H1 (cell line): Measurements from ENCODE around the gene SPTY2D1. TPM values are rescaled to one million over a fixed set of nuclear protein-coding genes. Genes with fewer than 3 reads are reported as not detected.

Experiments used
- CTCF ChIA-PET: fragments of 300-600 bp; sonication (Branson Sonifier 250); formaldehyde crosslinking; loops from one replicate; lab custom pipeline; 2021; ENCODE audit not compliant: partially characterized antibody; lab: Charles Lee
- POLR2A ChIA-PET: fragments of 300-600 bp; sonication (Branson Sonifier 250); formaldehyde crosslinking; loops from one replicate; lab custom pipeline; 2021; ENCODE audit warnings: inconsistent platforms; ENCODE audit not compliant: partially characterized antibody; lab: Charles Lee
- DNase-seq, 2 experiments: peaks; one replicate each; pipeline versions ENCODE4 v3.0.0 to v3.0.0-alpha.2; 2010 to 2022; ENCODE audit warnings: low spot score in 2 of 2, low read depth in 1 of 2, mixed read lengths in 1 of 2
- FAIRE-seq: peaks from 2 replicates; lab custom pipeline; 2011; peaks lifted over from hg19 to GRCh38; lab: Jason Lieb, UNC
- H2AFZ ChIP-seq: 2 replicates; pipeline ENCODE4 v1.8.1; 2012; ENCODE audit warnings: low read length, inconsistent platforms
- H2AK5ac ChIP-seq: 2 replicates; pipeline ENCODE4 v1.6.1; 2013; ENCODE audit warnings: low read depth, low read length
- H2BK120ac ChIP-seq: replicated peaks from 2 replicates; pipeline ENCODE3; 2013; ENCODE audit warnings: low read depth, low read length, inconsistent platforms
- H2BK12ac ChIP-seq: 2 replicates; pipeline ENCODE4 v1.6.1; 2013; ENCODE audit warnings: low read depth, low read length
- H2BK15ac ChIP-seq: 2 replicates; pipeline ENCODE4 v1.6.1; 2013; ENCODE audit warnings: low read length
- H2BK20ac ChIP-seq: 2 replicates; pipeline ENCODE4 v1.6.1; 2013; ENCODE audit warnings: low read length
- H2BK5ac ChIP-seq: 2 replicates; pipeline ENCODE4 v1.6.1; 2013; ENCODE audit warnings: low read depth, low read length
- H3K14ac ChIP-seq: 2 replicates; pipeline ENCODE4 v1.6.1; 2013; ENCODE audit warnings: inconsistent platforms; ENCODE audit not compliant: insufficient read length
- H3K18ac ChIP-seq: 2 replicates; pipeline ENCODE4 v1.6.1; 2013; ENCODE audit warnings: low read length; ENCODE audit errors: extremely low read depth
- H3K23ac ChIP-seq: 2 replicates; pipeline ENCODE4 v1.6.1; 2013; ENCODE audit warnings: inconsistent platforms; ENCODE audit not compliant: insufficient read length
- H3K23me2 ChIP-seq: 2 replicates; pipeline ENCODE4 v1.6.1; 2013; ENCODE audit warnings: low read depth, low read length
- H3K27ac ChIP-seq: 2 replicates; pipeline ENCODE4 v1.6.1; 2011; ENCODE audit warnings: low read depth, low read length, inconsistent platforms
- H3K27me3 ChIP-seq, 4 experiments: replicated peaks in 1 of 4; 1 replicate in 1 of 4; 2 replicates in 3 of 4; pipeline versions ENCODE4 v1.6.1 to v1.8.1; 2011 to 2013; ENCODE audit warnings: low read length in 3 of 4, mild to moderate bottlenecking in 3 of 4, inconsistent platforms in 2 of 4, mixed read lengths in 2 of 4, moderate library complexity in 1 of 4; ENCODE audit not compliant: control insufficient read depth in 3 of 4, insufficient read depth in 3 of 4; ENCODE audit errors: extremely low read depth in 1 of 4
- H3K36me3 ChIP-seq, 4 experiments: 2 replicates each; pipeline versions ENCODE4 v1.6.1 to v1.8.1; 2011 to 2013; ENCODE audit warnings: mild to moderate bottlenecking in 4 of 4, low read length in 3 of 4, moderate library complexity in 2 of 4, control low read depth in 1 of 4, inconsistent platforms in 1 of 4; ENCODE audit not compliant: insufficient read depth in 4 of 4, control insufficient read depth in 2 of 4
- H3K4ac ChIP-seq: replicated peaks from 2 replicates; pipeline ENCODE3; 2013; ENCODE audit warnings: low read length, low read depth, mixed read lengths, inconsistent platforms; ENCODE audit not compliant: insufficient read length
- H3K4me1 ChIP-seq, 4 experiments: replicated peaks in 1 of 4; 1 replicate in 1 of 4; 2 replicates in 3 of 4; pipeline versions ENCODE4 v1.6.1 to v1.8.1; 2011 to 2013; ENCODE audit warnings: low read length in 3 of 4, inconsistent platforms in 2 of 4, mixed read lengths in 1 of 4; ENCODE audit not compliant: insufficient read depth in 4 of 4, control insufficient read depth in 3 of 4
- H3K4me2 ChIP-seq, 2 experiments: 2 replicates each; pipeline versions ENCODE4 v1.6.1 to v1.8.1; 2011 to 2013; ENCODE audit warnings: low read depth in 2 of 2, low read length in 2 of 2, control low read depth in 1 of 2, inconsistent platforms in 1 of 2, mild to moderate bottlenecking in 1 of 2; ENCODE audit not compliant: insufficient read depth in 1 of 2
- H3K4me3 ChIP-seq, 4 experiments: fragments of 200-600, 300-600 bp in 1 of 4; sonication (generic), shearing (Covaris generic), sonication (Bioruptor Twin) in 1 of 4; 2 replicates each; pipeline versions ENCODE4 v1.5.1 to v1.8.1; 2011 to 2016; ENCODE audit warnings: low read length in 4 of 4, low read depth in 3 of 4, control low read depth in 2 of 4, inconsistent platforms in 2 of 4, mild to moderate bottlenecking in 2 of 4, mixed read lengths in 1 of 4, moderate library complexity in 1 of 4; ENCODE audit not compliant: insufficient read depth in 2 of 4; ENCODE audit errors: extremely low read depth in 1 of 4
- H3K56ac ChIP-seq: replicated peaks from 2 replicates; pipeline ENCODE3; 2013; ENCODE audit warnings: low read depth, mild to moderate bottlenecking, mixed read lengths, low read length, inconsistent platforms; ENCODE audit not compliant: insufficient read length
- H3K79me1 ChIP-seq: 2 replicates; pipeline ENCODE4 v1.6.1; 2013; ENCODE audit warnings: low read depth, low read length, control low read depth
- H3K79me2 ChIP-seq, 2 experiments: 2 replicates each; pipeline versions ENCODE4 v1.6.1 to v1.8.1; 2012 to 2013; ENCODE audit warnings: low read length in 2 of 2, mild to moderate bottlenecking in 2 of 2, inconsistent platforms in 1 of 2; ENCODE audit not compliant: insufficient read depth in 2 of 2, control insufficient read depth in 1 of 2
- H3K9ac ChIP-seq, 4 experiments: replicated peaks in 1 of 4; 1 replicate in 1 of 4; 2 replicates in 3 of 4; pipeline versions ENCODE4 v1.6.1 to v1.8.1; 2011 to 2013; ENCODE audit warnings: low read depth in 3 of 4, low read length in 3 of 4, control low read depth in 2 of 4, mild to moderate bottlenecking in 2 of 4, moderate library complexity in 2 of 4, inconsistent platforms in 1 of 4; ENCODE audit errors: extremely low read depth in 1 of 4
- H3K9me3 ChIP-seq, 2 experiments: 2 replicates each; pipeline versions ENCODE4 v1.6.1 to v1.8.1; 2012 to 2013; ENCODE audit warnings: mild to moderate bottlenecking in 2 of 2, moderate library complexity in 2 of 2, control low read depth in 1 of 2, inconsistent platforms in 1 of 2, low read depth in 1 of 2, low read length in 1 of 2, mixed read lengths in 1 of 2; ENCODE audit not compliant: insufficient read depth in 2 of 2
- H4K20me1 ChIP-seq, 2 experiments: replicated peaks in 1 of 2; 2 replicates each; pipeline versions ENCODE3 to v1.8.1; 2011 to 2013; ENCODE audit warnings: inconsistent platforms in 2 of 2, low read length in 2 of 2, mild to moderate bottlenecking in 1 of 2; ENCODE audit not compliant: insufficient read depth in 2 of 2, control insufficient read depth in 1 of 2
- H4K5ac ChIP-seq: 2 replicates; pipeline ENCODE4 v1.6.1; 2013; ENCODE audit warnings: low read length, low read depth, mixed read lengths, inconsistent platforms; ENCODE audit not compliant: insufficient read length
- H4K8ac ChIP-seq: 2 replicates; pipeline ENCODE4 v1.8.0; 2013; ENCODE audit warnings: mild to moderate bottlenecking, moderate library complexity, low read length, inconsistent platforms; ENCODE audit not compliant: insufficient read depth; ENCODE audit errors: extremely low read depth
- H4K91ac ChIP-seq: replicated peaks from 2 replicates; pipeline ENCODE3; 2013; ENCODE audit warnings: low read length, mixed read lengths, inconsistent platforms; ENCODE audit not compliant: insufficient read length
- POU5F1 ChIP-seq: IDR thresholded peaks from 2 replicates; pipeline ENCODE4 v1.6.1; 2011; ENCODE audit warnings: low read depth, mild to moderate bottlenecking, low read length, moderate library complexity
- TEAD4 ChIP-seq: IDR thresholded peaks from 2 replicates; pipeline ENCODE4 v1.6.1; 2012; ENCODE audit warnings: low read depth, low read length, inconsistent platforms, mixed read lengths
- WGBS, 2 experiments: shearing (Covaris generic) in 1 of 2; methylation state at CpG; one replicate each; pipeline versions ENCODE4 v1.1.6 to v1.1.7; 2013 to 2015; ENCODE audit warnings: low lambda C conversion rate in 2 of 2, mixed read lengths in 2 of 2, inconsistent platforms in 1 of 2, low coverage in 1 of 2, missing lambda C conversion rate in 1 of 2; ENCODE audit not compliant: insufficient replicate concordance in 2 of 2, insufficient coverage in 1 of 2, insufficient read length in 1 of 2; ENCODE audit errors: extremely low coverage in 1 of 2, missing lambda C conversion rate in 1 of 2; 5-methylcytosine and 5-hydroxymethylcytosine counted together
- polyA plus RNA-seq, 7 experiments: library from polyadenylated mRNA; depleted of rRNA in 3 of 7; stranded (reverse) in 5 of 7; unstranded in 2 of 7; fragments of >200 nt in 5 of 7; fragments of 200-250 nt in 2 of 7; gene quantifications; 1 replicate in 5 of 7; 2 replicates in 1 of 7; 4 replicates in 1 of 7; pipeline versions ENCODE4 v1.2.1 to v1.2.3, GENCODE V29; 2011 to 2013; ENCODE audit warnings: missing spikeins in 2 of 7, mixed read lengths in 2 of 7
- total RNA-seq: library from RNA; stranded (reverse); fragmentation: NEBNext Ultra II Directional; extraction: Animal tissue kit (Norgen Biotek cat#: 25700); gene quantifications from 2 replicates; pipeline ENCODE4 v1.2.1, GENCODE V29; 2021

SPTY2D1 gene
- total and polyA plus RNA-seq, 2 of the 8 experiments (the other 6 are each of a cell fraction or from before 2014, with no cell fraction given), result 4.9 to 17.6 TPM

DNA sequence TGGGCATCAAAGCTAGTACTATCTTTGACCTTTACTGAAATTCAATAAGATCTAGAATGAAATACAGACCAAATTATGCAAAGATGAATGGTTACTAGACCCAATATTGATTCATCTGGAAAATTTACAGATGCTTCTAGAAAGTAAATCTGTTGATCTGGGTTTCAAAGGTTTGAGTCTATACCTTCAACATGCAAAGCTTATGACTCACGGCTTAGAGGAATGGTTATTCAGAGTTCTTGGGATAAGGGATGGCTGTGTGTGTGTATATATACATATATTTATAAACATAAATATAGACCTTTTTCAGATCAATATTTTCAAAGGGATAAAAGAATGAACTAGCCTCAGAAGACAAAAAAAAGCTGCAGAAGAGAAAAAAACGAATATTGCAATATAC, 1.3 kb downstream of the SPTY2D1 start:
- no peak overlapping the region for H2AK5ac ChIP-seq
- no peak overlapping the region for H2BK15ac ChIP-seq
- FAIRE-seq (no peak), DNase-seq (no peak)
- H2BK120ac ChIP-seq, result no peak overlapping the region
- peak overlapping the region in 2 of 4 experiments; percentile 58 to 95; a peak in 4 of 7 replicates for H3K9ac ChIP-seq
- H3K4ac ChIP-seq, result no peak overlapping the region
- no peak overlapping the region for H4K91ac ChIP-seq
- no peak overlapping the region for H2BK5ac ChIP-seq
- H3K4me2 ChIP-seq, result peak overlapping the region; percentile 53 to 88; a peak in 3 of 4 replicates
- peaks cover 0 to 2% of the 10 kb centered on the region in 2 experiments for H4K20me1 ChIP-seq
- no peak overlapping the region for H2BK12ac ChIP-seq
- H3K23ac ChIP-seq, result no peak overlapping the region
- H3K9me3 ChIP-seq, result no peaks in the 10 kb centered on the region
- no peak overlapping the region for H3K14ac ChIP-seq
- H3K27me3 ChIP-seq, result no peaks in the 10 kb centered on the region
- H3K79me2 ChIP-seq, result peaks cover 7 to 58% of the 10 kb centered on the region in 2 experiments
- peaks cover 2% of the 10 kb centered on the region; the same call in 1 of the 2 replicates for H3K79me1 ChIP-seq
- H2BK20ac ChIP-seq, result no peak overlapping the region
- H4K8ac ChIP-seq, result no peak overlapping the region
- H3K56ac ChIP-seq, result no peak overlapping the region
- H3K23me2 ChIP-seq, result peaks cover 5% of the 10 kb centered on the region
- H3K4me1 ChIP-seq, result peaks cover 0 to 5% (median under 1%) of the 10 kb centered on the region in 4 experiments; a peak in 1 of 7 replicates
- no peak overlapping the region for H3K27ac ChIP-seq
- H4K5ac ChIP-seq, result no peak overlapping the region
- ChIA-PET CTCF (interaction anchor here (0.6 to 2.8 kb wide), 8 partner anchors 16 to 223 kb away, joined by 3 to 9 read pairs (median 4); partner anchors contain the start of gene TSG101), POLR2A (interaction anchor here (1.5 to 2.4 kb wide), 3 partner anchors 19 to 106 kb away, joined by 4 to 7 read pairs (median 5); partner anchors contain the start of genes TSG101 and UEVLD)
- WGBS, 2 experiments, result 52% methylated on average over 2 of the region's 2 CpGs; no CpG with 5 or more reads in 1 of the 2 experiments
- H3K18ac ChIP-seq, result no peak overlapping the region
- TF ChIP-seq TEAD4 (no peak), POU5F1 (no peak)
- no peak overlapping the region for H2AFZ ChIP-seq
- no peaks in the 10 kb centered on the region for H3K36me3 ChIP-seq
- peak overlapping the region; percentile 94 to 98 (median 96); a peak in 7 of 8 replicates for H3K4me3 ChIP-seq
